Mesothelial cell of epicardium (in vitro differentiated cells): Measurements from ENCODE around the gene B3GAT1. TPM values are rescaled to one million over a fixed set of nuclear protein-coding genes. Genes with fewer than 3 reads are reported as not detected.
"Not testable (repeated sequence)": the region's sequence is repeated elsewhere in the genome, so short reads cannot be mapped to it uniquely, and the experiment has no call there.

Source experiments
- DNase-seq, 2 experiments: peaks; one replicate each; pipeline ENCODE4 v3.0.0; 2021; ENCODE audit warnings: low spot score in 2 of 2; ENCODE audit not compliant: unreplicated experiment in 2 of 2
- H3K27ac Mint-ChIP-seq: 2 replicates; pipeline ENCODE4 v1.8.0; 2021; ENCODE audit warnings: mixed read lengths
- H3K27me3 Mint-ChIP-seq: 2 replicates; pipeline ENCODE4 v1.8.0; 2021; ENCODE audit warnings: low read depth, mixed read lengths
- H3K36me3 Mint-ChIP-seq: 2 replicates; pipeline ENCODE4 v1.8.0; 2021; ENCODE audit warnings: mixed read lengths
- H3K4me1 Mint-ChIP-seq: 2 replicates; pipeline ENCODE4 v1.8.0; 2021; ENCODE audit warnings: mixed read lengths
- H3K4me3 Mint-ChIP-seq: 2 replicates; pipeline ENCODE4 v1.8.0; 2021; ENCODE audit warnings: mild to moderate bottlenecking, moderate library complexity, mixed read lengths
- H3K9me3 Mint-ChIP-seq: 2 replicates; pipeline ENCODE4 v1.8.0; 2021; ENCODE audit warnings: mixed read lengths
- total RNA-seq: library from RNA; stranded (reverse); gene quantifications from 3 replicates; pipeline ENCODE4 v1.2.1, GENCODE V29; 2021
- TF ChIP-seq, protein P1 (sequence below): fragments of 200-600 bp; sonication (generic); IDR thresholded peaks from one replicate; pipeline ENCODE4 v1.5.0; 2021; ENCODE audit warnings: antibody characterized with exemption; ENCODE audit not compliant: unreplicated experiment

The B3GAT1 gene
- total RNA-seq, 1 donor from 2014 or later = 1.5 TPM

DNA sequence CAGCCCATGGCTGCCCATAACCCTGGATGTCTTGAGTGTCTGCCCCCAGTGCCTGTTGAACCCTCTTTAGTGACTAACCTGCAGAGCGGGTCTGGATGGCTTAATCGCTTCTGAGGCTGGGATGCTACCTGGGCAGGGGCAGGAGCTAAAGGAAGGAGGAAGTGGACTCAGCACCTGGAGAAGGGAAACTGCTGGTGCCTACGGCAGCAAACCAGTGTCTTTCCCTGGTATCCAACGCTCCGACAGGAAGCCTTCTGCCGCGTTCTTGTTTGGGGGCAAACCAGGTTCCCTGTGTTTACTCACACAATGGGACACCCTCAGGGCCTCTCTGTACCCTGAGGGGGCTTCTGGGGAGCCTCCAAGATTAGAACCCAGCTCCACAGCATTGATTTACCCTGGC, 38.1 kb upstream of the B3GAT1 start:
- no peak for DNase-seq
- Mint-ChIP-seq H3K27ac (no peak overlapping the region), H3K9me3 (no peaks in the 10 kb centered on the region), H3K36me3 (no peaks in the 10 kb centered on the region), H3K4me1 (no peaks in the 10 kb centered on the region), H3K4me3 (no peak overlapping the region), H3K27me3 (peaks cover 35% of the 10 kb centered on the region)
- TF ChIP-seq, protein P1, sequence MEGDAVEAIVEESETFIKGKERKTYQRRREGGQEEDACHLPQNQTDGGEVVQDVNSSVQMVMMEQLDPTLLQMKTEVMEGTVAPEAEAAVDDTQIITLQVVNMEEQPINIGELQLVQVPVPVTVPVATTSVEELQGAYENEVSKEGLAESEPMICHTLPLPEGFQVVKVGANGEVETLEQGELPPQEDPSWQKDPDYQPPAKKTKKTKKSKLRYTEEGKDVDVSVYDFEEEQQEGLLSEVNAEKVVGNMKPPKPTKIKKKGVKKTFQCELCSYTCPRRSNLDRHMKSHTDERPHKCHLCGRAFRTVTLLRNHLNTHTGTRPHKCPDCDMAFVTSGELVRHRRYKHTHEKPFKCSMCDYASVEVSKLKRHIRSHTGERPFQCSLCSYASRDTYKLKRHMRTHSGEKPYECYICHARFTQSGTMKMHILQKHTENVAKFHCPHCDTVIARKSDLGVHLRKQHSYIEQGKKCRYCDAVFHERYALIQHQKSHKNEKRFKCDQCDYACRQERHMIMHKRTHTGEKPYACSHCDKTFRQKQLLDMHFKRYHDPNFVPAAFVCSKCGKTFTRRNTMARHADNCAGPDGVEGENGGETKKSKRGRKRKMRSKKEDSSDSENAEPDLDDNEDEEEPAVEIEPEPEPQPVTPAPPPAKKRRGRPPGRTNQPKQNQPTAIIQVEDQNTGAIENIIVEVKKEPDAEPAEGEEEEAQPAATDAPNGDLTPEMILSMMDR = no peak

DNA sequence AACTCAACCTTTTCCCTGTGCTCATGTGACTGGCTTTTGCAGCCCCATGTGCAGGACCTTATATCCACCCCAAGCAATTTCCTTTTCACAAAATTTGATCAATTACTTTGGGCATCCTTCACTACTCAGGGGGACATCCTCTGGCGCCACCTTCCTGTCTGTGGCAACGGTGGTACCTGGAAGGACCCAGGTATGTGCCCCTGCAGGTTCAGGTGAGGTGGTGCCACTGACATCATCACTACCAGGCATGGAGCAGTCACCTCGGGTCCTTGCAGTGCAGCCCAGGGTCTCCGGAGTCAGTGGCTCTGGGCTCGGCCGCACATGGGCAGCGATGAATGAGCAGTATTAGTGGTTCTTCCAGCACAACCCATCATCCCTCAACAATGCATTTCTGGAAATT, 37.7 kb upstream of the B3GAT1 start:
- H3K36me3 Mint-ChIP-seq = no peaks in the 10 kb centered on the region
- no peak overlapping the region for H3K4me3 Mint-ChIP-seq
- TF ChIP-seq, protein P1 = no peak
- no peak for DNase-seq
- peaks cover 36% of the 10 kb centered on the region for H3K27me3 Mint-ChIP-seq
- H3K27ac Mint-ChIP-seq = no peak overlapping the region
- H3K9me3 Mint-ChIP-seq = no peaks in the 10 kb centered on the region
- no peaks in the 10 kb centered on the region for H3K4me1 Mint-ChIP-seq

DNA sequence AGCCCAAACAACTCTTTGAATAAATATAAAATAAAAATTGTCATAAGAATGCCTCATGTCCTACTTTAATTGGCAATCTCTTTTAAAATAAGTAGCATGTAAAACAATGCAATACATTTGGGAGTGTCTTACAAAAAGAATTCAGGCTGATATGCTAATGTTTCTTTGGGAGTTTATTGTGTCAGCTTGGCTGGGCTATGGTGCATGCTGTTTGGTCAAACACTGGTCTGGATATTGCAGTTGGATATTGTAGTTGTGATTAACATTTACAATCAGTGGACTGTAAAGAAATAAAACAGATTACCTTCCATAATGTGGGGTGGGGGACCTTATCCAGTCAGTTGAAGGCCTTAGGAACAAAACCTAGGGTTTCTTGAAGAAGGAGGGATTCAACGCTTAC, 37.0 kb upstream of the B3GAT1 start:
- H3K27me3 Mint-ChIP-seq = peaks cover 42% of the 10 kb centered on the region
- peaks cover 2% of the 10 kb centered on the region for H3K9me3 Mint-ChIP-seq
- no peaks in the 10 kb centered on the region for H3K36me3 Mint-ChIP-seq
- no peak overlapping the region for H3K27ac Mint-ChIP-seq
- H3K4me1 Mint-ChIP-seq = no peaks in the 10 kb centered on the region
- TF ChIP-seq, protein P1 = no peak
- no peak overlapping the region for H3K4me3 Mint-ChIP-seq
- DNase-seq = no peak

DNA sequence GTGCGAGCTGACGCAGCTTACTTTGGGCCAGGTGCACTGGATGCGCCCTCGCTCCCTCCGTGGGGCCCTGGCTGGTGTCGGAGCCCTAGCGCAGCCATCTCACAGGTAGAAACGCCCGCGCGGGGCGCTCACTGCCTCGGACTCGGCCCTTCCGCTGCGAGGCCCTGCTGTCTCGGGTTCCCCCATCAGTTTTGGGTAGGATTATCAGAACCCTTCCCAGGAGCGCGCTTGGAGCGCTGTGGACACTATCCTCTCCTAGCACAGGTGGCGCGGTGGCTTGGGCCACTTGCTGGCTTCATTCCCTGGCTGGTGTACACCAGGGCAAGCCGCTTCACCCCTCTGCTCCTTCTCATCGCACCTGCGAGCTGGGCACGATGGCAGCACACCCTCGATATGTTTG, 35.7 kb upstream of the B3GAT1 start:
- no peak for DNase-seq
- H3K27me3 Mint-ChIP-seq = peaks cover 52% of the 10 kb centered on the region
- no peak overlapping the region for H3K27ac Mint-ChIP-seq
- TF ChIP-seq, protein P1 = no peak
- no peaks in the 10 kb centered on the region for H3K4me1 Mint-ChIP-seq
- no peak overlapping the region for H3K4me3 Mint-ChIP-seq
- no peaks in the 10 kb centered on the region for H3K36me3 Mint-ChIP-seq
- H3K9me3 Mint-ChIP-seq = peaks cover 3% of the 10 kb centered on the region

DNA sequence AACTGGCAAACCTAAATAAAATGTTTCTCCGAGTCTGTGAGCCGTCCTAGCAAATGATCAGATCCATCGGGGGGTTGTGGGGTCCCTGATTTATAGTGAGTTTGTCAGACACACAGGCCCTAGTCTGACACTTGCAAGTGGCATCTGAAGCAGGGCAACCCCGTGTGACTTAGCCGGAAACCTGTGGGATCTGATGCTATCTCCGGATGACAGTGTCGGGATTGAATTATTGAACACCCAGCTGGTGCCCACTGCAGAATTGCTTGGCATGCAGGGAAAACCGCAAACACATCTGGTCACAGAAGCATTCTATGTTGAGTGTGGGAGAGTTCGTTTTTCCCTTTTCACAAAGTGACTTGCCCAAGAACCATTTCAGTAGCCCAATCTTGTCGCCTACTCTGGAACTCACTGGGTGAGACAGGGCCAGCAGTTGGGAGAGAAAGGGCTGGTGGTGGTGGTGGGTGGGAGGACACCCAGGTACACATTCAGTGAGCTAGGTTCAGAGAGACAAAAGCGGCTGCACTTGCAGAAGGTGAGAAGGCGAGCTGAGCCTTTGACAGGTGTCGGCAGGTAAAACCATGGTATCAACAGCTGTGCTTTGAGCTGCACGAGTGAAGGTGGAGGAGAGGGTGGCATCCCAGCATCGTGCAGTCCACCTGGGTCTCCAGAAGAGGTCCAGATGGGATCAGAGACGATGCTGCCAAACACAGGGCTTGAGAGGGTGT, 33.7 kb upstream of the B3GAT1 start:
- no peaks in the 10 kb centered on the region for H3K4me1 Mint-ChIP-seq
- H3K36me3 Mint-ChIP-seq = no peaks in the 10 kb centered on the region
- no peak overlapping the region for H3K27ac Mint-ChIP-seq
- H3K9me3 Mint-ChIP-seq = peaks cover 3% of the 10 kb centered on the region
- no peak for DNase-seq
- TF ChIP-seq, protein P1 = no peak
- H3K4me3 Mint-ChIP-seq = no peak overlapping the region
- H3K27me3 Mint-ChIP-seq = peaks cover 58% of the 10 kb centered on the region

DNA sequence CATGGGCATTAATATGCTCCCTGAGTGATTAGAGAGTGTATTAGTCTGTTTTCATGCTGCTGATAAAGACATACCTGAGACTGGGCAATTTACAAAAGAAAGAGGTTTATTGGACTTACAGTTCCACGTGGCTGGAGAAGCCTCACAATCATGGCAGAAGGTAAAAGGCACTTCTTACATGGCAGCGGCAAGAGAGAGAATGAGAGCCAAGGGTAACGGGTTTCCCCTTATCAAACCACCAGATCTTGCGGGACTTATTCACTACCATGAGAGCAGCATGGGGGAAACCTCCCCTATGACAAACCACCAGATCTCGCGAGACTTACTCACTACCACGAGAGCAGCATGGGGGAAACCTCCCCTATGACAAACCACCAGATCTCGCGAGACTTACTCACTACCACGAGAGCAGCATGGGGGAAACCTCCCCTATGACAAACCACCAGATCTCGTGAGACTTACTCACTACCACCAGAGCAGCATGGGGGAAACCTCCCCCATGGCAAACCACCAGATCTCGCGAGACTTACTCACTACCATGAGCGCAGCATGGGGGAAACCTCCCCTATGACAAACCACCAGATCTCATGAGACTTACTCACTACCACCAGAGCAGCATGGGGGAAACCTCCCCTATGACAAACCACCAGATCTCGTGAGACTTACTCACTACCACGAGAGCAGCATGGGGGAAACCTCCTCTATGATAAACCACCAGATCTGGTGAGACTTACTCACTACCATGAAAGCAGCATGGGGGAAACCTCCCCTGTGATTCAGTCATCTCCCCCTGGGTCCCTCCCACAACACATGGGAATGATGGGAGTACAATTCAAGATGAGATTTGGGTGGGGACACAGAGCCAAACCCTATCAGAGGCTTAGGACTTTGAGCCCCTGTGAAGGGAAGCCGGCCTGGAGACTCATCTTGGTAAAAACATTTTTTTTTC, 32.4 kb upstream of the B3GAT1 start:
- peaks cover 57% of the 10 kb centered on the region for H3K27me3 Mint-ChIP-seq
- H3K4me3 Mint-ChIP-seq, DNase-seq, H3K27ac Mint-ChIP-seq, H3K9me3 Mint-ChIP-seq, H3K36me3 Mint-ChIP-seq, H3K4me1 Mint-ChIP-seq: not testable (repeated sequence)
